ENCODE measurements around the gene PPAT. TPM values are rescaled to one million over a fixed set of nuclear protein-coding genes. Genes with fewer than 3 reads are reported as not detected.

PPAT gene
- total and polyA plus RNA-seq, 2 experiments from 2014 or later = 63.0 to 96.8 TPM

DNA sequence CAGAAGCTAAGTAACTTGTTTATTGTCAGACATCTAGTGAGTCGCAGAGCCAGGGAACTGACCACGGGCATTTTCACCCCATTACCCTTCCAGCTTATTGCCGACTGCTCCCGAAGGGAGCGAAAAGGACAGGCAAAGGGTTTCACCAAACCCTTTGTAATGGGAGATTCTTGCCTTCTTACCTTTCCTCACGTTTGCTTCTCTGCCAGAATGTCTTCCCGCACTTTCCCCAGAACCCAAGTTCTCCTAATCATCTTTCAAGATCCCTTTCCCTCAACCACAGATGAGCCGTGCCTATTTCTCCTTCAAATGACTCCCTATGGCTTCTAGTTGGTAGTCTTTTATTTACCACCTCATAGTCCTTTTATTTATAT lies 31.5 kb upstream of the PPAT start:
- Mint-ChIP-seq H3K4me3 (peak overlapping the region; percentile 92), H3K9me3 (no peaks in the 10 kb centered on the region; the same call in 2 of the 3 replicates), H3K27ac (peak overlapping the region; percentile 96), H3K4me1 (peaks cover 25% of the 10 kb centered on the region), H3K36me3 (ENCODE audit: low read depth) (peaks cover 43% of the 10 kb centered on the region), H3K27me3 (ENCODE audit: insufficient read depth, low read depth, poor library complexity) (peaks cover 5% of the 10 kb centered on the region)
- Histone ChIP-seq H3K4me3 (peak overlapping the region; percentile 97), H2AFZ (peak overlapping the region; percentile 90; the same call in 1 of the 2 replicates), H3K9me2 (ENCODE audit: insufficient read depth) (no peaks in the 10 kb centered on the region), H3F3A (replicated peaks; ENCODE audit: low read depth) (no peaks in the 10 kb centered on the region; the same call in 1 of the 2 replicates), H3K27me3 (ENCODE audit: insufficient read depth) (no peaks in the 10 kb centered on the region), H3K27ac (ENCODE audit: low read depth) (peak overlapping the region; percentile 87), H4K20me1 (replicated peaks; ENCODE audit: insufficient read depth) (peaks cover 9% of the 10 kb centered on the region), H3K4me1 (ENCODE audit: insufficient read depth) (peaks cover 17% of the 10 kb centered on the region), H3K4me2 (peak overlapping the region; percentile 88), H3K36me3 (ENCODE audit: insufficient read depth) (peaks cover 17% of the 10 kb centered on the region; the same call in 1 of the 2 replicates), H3K79me2 (replicated peaks; ENCODE audit: insufficient read depth) (peaks cover 57% of the 10 kb centered on the region)
- TF ChIP-seq ZNF114 (CRISPR knock-in tag; IDR thresholded peaks at IDR 0.05) (no peak), EZH2phosphoT487 (IDR thresholded peaks at IDR 0.05; ENCODE audit: unreplicated experiment) (no peak), STAT1 (IDR thresholded peaks at IDR 0.05; ENCODE audit: unreplicated experiment) (no peak), POLR2AphosphoS5 (IDR thresholded peaks at IDR 0.05; ENCODE audit: low read depth) (no peak), NANOG (IDR thresholded peaks at IDR 0.05; ENCODE audit: borderline replicate concordance) (no peak), EZH2 (IDR thresholded peaks at IDR 0.05; ENCODE audit: low read depth, unreplicated experiment) (no peak), CREB1 (CRISPR knock-in tag; IDR thresholded peaks at IDR 0.05; ENCODE audit: low read depth) (no peak), JUNB (IDR thresholded peaks at IDR 0.05; ENCODE audit: unreplicated experiment) (no peak), ZNF331 (CRISPR knock-in tag; IDR thresholded peaks at IDR 0.05; ENCODE audit: low read depth) (no peak)
- TF ChIP-seq, protein P1, sequence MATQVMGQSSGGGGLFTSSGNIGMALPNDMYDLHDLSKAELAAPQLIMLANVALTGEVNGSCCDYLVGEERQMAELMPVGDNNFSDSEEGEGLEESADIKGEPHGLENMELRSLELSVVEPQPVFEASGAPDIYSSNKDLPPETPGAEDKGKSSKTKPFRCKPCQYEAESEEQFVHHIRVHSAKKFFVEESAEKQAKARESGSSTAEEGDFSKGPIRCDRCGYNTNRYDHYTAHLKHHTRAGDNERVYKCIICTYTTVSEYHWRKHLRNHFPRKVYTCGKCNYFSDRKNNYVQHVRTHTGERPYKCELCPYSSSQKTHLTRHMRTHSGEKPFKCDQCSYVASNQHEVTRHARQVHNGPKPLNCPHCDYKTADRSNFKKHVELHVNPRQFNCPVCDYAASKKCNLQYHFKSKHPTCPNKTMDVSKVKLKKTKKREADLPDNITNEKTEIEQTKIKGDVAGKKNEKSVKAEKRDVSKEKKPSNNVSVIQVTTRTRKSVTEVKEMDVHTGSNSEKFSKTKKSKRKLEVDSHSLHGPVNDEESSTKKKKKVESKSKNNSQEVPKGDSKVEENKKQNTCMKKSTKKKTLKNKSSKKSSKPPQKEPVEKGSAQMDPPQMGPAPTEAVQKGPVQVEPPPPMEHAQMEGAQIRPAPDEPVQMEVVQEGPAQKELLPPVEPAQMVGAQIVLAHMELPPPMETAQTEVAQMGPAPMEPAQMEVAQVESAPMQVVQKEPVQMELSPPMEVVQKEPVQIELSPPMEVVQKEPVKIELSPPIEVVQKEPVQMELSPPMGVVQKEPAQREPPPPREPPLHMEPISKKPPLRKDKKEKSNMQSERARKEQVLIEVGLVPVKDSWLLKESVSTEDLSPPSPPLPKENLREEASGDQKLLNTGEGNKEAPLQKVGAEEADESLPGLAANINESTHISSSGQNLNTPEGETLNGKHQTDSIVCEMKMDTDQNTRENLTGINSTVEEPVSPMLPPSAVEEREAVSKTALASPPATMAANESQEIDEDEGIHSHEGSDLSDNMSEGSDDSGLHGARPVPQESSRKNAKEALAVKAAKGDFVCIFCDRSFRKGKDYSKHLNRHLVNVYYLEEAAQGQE (IDR thresholded peaks at IDR 0.05; ENCODE audit: unreplicated experiment) = no peak
- TF ChIP-seq, protein P2, sequence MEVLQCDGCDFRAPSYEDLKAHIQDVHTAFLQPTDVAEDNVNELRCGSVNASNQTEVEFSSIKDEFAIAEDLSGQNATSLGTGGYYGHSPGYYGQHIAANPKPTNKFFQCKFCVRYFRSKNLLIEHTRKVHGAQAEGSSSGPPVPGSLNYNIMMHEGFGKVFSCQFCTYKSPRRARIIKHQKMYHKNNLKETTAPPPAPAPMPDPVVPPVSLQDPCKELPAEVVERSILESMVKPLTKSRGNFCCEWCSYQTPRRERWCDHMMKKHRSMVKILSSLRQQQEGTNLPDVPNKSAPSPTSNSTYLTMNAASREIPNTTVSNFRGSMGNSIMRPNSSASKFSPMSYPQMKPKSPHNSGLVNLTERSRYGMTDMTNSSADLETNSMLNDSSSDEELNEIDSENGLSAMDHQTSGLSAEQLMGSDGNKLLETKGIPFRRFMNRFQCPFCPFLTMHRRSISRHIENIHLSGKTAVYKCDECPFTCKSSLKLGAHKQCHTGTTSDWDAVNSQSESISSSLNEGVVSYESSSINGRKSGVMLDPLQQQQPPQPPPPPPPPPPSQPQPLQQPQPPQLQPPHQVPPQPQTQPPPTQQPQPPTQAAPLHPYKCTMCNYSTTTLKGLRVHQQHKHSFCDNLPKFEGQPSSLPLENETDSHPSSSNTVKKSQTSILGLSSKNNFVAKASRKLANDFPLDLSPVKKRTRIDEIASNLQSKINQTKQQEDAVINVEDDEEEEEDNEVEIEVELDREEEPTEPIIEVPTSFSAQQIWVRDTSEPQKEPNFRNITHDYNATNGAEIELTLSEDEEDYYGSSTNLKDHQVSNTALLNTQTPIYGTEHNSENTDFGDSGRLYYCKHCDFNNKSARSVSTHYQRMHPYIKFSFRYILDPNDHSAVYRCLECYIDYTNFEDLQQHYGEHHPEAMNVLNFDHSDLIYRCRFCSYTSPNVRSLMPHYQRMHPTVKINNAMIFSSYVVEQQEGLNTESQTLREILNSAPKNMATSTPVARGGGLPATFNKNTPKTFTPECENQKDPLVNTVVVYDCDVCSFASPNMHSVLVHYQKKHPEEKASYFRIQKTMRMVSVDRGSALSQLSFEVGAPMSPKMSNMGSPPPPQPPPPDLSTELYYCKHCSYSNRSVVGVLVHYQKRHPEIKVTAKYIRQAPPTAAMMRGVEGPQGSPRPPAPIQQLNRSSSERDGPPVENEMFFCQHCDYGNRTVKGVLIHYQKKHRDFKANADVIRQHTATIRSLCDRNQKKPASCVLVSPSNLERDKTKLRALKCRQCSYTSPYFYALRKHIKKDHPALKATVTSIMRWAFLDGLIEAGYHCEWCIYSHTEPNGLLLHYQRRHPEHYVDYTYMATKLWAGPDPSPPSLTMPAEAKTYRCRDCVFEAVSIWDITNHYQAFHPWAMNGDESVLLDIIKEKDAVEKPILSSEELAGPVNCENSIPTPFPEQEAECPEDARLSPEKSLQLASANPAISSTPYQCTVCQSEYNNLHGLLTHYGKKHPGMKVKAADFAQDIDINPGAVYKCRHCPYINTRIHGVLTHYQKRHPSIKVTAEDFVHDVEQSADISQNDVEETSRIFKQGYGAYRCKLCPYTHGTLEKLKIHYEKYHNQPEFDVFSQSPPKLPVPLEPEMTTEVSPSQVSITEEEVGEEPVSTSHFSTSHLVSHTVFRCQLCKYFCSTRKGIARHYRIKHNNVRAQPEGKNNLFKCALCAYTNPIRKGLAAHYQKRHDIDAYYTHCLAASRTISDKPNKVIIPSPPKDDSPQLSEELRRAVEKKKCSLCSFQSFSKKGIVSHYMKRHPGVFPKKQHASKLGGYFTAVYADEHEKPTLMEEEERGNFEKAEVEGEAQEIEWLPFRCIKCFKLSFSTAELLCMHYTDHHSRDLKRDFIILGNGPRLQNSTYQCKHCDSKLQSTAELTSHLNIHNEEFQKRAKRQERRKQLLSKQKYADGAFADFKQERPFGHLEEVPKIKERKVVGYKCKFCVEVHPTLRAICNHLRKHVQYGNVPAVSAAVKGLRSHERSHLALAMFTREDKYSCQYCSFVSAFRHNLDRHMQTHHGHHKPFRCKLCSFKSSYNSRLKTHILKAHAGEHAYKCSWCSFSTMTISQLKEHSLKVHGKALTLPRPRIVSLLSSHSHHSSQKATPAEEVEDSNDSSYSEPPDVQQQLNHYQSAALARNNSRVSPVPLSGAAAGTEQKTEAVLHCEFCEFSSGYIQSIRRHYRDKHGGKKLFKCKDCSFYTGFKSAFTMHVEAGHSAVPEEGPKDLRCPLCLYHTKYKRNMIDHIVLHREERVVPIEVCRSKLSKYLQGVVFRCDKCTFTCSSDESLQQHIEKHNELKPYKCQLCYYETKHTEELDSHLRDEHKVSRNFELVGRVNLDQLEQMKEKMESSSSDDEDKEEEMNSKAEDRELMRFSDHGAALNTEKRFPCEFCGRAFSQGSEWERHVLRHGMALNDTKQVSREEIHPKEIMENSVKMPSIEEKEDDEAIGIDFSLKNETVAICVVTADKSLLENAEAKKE (CRISPR knock-in tag; IDR thresholded peaks at IDR 0.05) = no peak
- TF ChIP-seq, protein P3, sequence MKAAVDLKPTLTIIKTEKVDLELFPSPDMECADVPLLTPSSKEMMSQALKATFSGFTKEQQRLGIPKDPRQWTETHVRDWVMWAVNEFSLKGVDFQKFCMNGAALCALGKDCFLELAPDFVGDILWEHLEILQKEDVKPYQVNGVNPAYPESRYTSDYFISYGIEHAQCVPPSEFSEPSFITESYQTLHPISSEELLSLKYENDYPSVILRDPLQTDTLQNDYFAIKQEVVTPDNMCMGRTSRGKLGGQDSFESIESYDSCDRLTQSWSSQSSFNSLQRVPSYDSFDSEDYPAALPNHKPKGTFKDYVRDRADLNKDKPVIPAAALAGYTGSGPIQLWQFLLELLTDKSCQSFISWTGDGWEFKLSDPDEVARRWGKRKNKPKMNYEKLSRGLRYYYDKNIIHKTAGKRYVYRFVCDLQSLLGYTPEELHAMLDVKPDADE (IDR thresholded peaks at IDR 0.05) = no peak
- TF ChIP-seq, protein P4, sequence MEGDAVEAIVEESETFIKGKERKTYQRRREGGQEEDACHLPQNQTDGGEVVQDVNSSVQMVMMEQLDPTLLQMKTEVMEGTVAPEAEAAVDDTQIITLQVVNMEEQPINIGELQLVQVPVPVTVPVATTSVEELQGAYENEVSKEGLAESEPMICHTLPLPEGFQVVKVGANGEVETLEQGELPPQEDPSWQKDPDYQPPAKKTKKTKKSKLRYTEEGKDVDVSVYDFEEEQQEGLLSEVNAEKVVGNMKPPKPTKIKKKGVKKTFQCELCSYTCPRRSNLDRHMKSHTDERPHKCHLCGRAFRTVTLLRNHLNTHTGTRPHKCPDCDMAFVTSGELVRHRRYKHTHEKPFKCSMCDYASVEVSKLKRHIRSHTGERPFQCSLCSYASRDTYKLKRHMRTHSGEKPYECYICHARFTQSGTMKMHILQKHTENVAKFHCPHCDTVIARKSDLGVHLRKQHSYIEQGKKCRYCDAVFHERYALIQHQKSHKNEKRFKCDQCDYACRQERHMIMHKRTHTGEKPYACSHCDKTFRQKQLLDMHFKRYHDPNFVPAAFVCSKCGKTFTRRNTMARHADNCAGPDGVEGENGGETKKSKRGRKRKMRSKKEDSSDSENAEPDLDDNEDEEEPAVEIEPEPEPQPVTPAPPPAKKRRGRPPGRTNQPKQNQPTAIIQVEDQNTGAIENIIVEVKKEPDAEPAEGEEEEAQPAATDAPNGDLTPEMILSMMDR (conservative IDR thresholded peaks at IDR 0.05; ENCODE audit: low read depth in 2 of 2) = no peak
- DNase-seq (ENCODE audit: low spot score) (peak; percentile 10), ATAC-seq (no peak)

Measured in GM23338 (cell line).